Esophagus squamous epithelium (tissue), 4 donors: Measurements from ENCODE around the gene POTEF.
"Not testable (repeated sequence)": the region's sequence is repeated elsewhere in the genome, so short reads cannot be mapped to it uniquely, and the experiment has no call there.

Source experiments
- POLR2A ChIP-seq, 4 donors: fragments of 450-650 bp; IDR thresholded peaks; one replicate each; pipeline ENCODE4 v1.6.1; 2017; ENCODE audit warnings: antibody characterized with exemption in 4 of 4, mild to moderate bottlenecking in 4 of 4, moderate library complexity in 3 of 4
- TF ChIP-seq, protein P1 (sequence below), 6 experiments: fragments of 450-650 bp in 4 of 6; fragments of 200-600 bp in 2 of 6; sonication (generic) in 2 of 6; IDR thresholded peaks; one replicate each; pipeline ENCODE4 v1.5.1; 2016 to 2019; ENCODE audit warnings: antibody characterized with exemption in 6 of 6, mild to moderate bottlenecking in 4 of 6, moderate library complexity in 4 of 6

DNA sequence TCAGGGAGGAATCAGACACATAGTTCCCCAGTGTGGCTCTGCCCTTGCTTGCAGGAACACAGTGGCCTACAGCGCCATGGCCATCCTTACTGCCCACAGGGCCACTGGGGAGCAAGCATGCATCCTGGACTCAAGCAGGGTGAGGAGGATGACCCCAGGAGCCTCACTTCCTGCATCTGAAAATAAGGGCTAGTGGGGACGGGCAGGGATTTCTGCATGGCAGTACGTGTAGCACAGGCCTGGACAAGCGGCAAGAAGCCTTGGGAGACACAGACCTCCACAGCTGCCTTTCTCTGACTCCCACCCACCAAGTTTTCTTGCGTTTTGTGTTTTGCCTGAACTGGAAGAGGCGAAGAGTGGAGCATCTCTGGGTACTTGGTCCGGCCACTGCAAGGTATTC, 33.5 kb upstream of the POTEF start:
- TF ChIP-seq POLR2A (IDR thresholded peaks at IDR 0.05), result not testable (repeated sequence)
- TF ChIP-seq, protein P1, sequence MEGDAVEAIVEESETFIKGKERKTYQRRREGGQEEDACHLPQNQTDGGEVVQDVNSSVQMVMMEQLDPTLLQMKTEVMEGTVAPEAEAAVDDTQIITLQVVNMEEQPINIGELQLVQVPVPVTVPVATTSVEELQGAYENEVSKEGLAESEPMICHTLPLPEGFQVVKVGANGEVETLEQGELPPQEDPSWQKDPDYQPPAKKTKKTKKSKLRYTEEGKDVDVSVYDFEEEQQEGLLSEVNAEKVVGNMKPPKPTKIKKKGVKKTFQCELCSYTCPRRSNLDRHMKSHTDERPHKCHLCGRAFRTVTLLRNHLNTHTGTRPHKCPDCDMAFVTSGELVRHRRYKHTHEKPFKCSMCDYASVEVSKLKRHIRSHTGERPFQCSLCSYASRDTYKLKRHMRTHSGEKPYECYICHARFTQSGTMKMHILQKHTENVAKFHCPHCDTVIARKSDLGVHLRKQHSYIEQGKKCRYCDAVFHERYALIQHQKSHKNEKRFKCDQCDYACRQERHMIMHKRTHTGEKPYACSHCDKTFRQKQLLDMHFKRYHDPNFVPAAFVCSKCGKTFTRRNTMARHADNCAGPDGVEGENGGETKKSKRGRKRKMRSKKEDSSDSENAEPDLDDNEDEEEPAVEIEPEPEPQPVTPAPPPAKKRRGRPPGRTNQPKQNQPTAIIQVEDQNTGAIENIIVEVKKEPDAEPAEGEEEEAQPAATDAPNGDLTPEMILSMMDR (IDR thresholded peaks at IDR 0.05), result not testable (repeated sequence)
